ENCODE data around the gene SLC25A17.

Gene SLC25A17

DNA sequence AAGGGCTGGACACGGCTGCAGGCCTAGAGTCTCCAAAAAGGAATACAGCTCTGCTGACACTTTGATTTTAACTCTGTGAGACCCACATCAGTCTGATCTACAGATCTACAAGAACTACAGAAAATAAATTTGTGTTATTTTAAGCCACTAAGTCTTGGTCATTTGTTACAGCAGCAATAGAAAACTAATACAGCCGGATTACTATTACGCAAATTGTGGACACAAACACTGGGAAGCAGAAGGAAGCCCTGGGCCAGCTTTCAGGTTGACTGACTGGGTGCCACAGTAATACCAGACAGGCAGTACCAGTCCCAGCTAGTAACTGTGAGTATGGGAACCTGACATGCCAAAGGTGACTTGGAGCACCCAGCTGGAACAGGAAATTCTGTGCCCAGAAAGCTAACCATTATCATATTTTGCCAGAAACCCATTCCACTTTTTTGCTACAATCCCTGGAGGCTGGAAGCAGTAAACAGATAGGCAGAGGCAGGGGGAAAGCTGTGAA is 13.4 kb downstream of the SLC25A17 start:
- TF ChIP-seq, protein P1, sequence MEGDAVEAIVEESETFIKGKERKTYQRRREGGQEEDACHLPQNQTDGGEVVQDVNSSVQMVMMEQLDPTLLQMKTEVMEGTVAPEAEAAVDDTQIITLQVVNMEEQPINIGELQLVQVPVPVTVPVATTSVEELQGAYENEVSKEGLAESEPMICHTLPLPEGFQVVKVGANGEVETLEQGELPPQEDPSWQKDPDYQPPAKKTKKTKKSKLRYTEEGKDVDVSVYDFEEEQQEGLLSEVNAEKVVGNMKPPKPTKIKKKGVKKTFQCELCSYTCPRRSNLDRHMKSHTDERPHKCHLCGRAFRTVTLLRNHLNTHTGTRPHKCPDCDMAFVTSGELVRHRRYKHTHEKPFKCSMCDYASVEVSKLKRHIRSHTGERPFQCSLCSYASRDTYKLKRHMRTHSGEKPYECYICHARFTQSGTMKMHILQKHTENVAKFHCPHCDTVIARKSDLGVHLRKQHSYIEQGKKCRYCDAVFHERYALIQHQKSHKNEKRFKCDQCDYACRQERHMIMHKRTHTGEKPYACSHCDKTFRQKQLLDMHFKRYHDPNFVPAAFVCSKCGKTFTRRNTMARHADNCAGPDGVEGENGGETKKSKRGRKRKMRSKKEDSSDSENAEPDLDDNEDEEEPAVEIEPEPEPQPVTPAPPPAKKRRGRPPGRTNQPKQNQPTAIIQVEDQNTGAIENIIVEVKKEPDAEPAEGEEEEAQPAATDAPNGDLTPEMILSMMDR (conservative IDR thresholded peaks at IDR 0.05; ENCODE audit: control insufficient read depth, insufficient read depth, low read depth, low read length): no peak
- DNase-seq (ENCODE audit: low read depth): no peak
- no peak overlapping the region for H3K4me3 ChIP-seq (ENCODE audit: control insufficient read depth, low read depth, low read length)

DNA sequence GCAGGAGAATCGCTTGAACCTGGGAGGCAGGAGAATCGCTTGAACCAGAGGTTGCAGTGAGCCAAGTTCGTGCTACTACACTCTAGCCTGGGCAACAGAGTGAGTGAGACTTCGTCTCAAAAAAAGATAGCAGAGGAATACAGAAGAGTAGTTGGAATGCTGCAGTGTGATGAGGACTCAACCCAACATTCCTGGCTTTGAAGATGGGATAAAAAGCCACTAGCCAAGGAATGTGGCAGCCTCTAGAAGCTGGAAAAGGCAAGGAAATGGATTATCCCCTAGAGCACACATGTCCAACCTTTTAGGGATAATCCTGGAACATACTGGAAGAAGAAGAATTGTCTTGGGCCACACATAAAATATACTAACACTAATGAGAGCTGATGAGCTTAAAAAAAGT is 13.9 kb downstream of the SLC25A17 start:
- TF ChIP-seq, protein P1 (conservative IDR thresholded peaks at IDR 0.05; ENCODE audit: control insufficient read depth, insufficient read depth, low read depth, low read length): no peak
- no peak for DNase-seq (ENCODE audit: low read depth)
- H3K4me3 ChIP-seq (ENCODE audit: control insufficient read depth, low read depth, low read length): no peak overlapping the region

GRCh38 chr22:40803321-40803720 is 15.8 kb downstream of the SLC25A17 start:
- no peak overlapping the region for H3K4me3 ChIP-seq (ENCODE audit: control insufficient read depth, low read depth, low read length)
- TF ChIP-seq, protein P1 (conservative IDR thresholded peaks at IDR 0.05; ENCODE audit: control insufficient read depth, insufficient read depth, low read depth, low read length): no peak

GRCh38 chr22:40799008-40799407 is 20.1 kb downstream of the SLC25A17 start:
- TF ChIP-seq, protein P1 (conservative IDR thresholded peaks at IDR 0.05; ENCODE audit: control insufficient read depth, insufficient read depth, low read depth, low read length): no peak
- H3K4me3 ChIP-seq (ENCODE audit: control insufficient read depth, low read depth, low read length): no peak overlapping the region
- DNase-seq (ENCODE audit: low read depth): no peak

More at GRCh38 chr22:40803321-40803720, 15.8 kb downstream of the SLC25A17 start:
- DNase-seq (ENCODE audit: low read depth): no peak

GRCh38 chr22:40797427-40797826 is 21.7 kb downstream of the SLC25A17 start:
- TF ChIP-seq, protein P1 (conservative IDR thresholded peaks at IDR 0.05; ENCODE audit: control insufficient read depth, insufficient read depth, low read depth, low read length): no peak
- no peak overlapping the region for H3K4me3 ChIP-seq (ENCODE audit: control insufficient read depth, low read depth, low read length)
- DNase-seq (ENCODE audit: low read depth): peak; percentile 52

DNA sequence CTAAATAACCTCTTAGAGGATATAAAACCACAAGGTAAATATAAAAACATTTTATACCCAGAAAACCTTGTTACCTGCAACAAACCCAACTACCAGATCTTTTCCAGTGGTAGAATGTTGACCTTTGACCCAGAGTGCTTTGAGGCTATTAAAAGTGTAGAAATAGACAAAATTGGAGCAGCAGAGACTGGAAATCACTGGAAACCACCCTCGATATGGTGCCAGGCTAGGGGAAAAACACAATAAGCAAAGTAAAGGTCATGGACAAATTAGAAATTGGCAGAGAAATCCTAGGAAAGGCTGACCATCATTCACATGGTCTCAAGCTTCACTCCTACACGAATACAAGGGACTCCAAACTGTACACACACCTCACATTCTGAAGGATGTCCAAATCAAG is 26.7 kb downstream of the SLC25A17 start:
- DNase-seq (ENCODE audit: low read depth): no peak
- TF ChIP-seq, protein P1 (conservative IDR thresholded peaks at IDR 0.05; ENCODE audit: control insufficient read depth, insufficient read depth, low read depth, low read length): no peak

DNA sequence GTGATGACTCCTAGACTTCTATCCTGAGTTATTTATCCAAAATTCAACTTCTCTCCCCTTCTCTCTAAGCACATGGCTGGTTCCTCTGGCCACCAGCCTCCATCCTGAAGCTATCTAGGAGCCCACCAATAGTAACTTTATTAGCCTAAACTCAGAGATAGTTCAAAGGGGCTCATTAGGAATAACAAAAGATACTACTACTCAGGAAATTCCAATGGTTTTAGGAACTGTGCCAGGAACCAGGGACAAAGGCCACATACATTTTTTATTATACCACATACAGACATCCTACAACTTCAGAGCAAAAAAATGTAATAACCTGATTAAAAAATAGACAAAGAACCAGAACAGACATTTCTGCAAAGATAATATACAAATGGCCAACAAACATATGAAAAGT is 27.9 kb downstream of the SLC25A17 start:
- H3K4me3 ChIP-seq (ENCODE audit: control insufficient read depth, low read depth, low read length): no peak overlapping the region
- TF ChIP-seq, protein P1 (conservative IDR thresholded peaks at IDR 0.05; ENCODE audit: control insufficient read depth, insufficient read depth, low read depth, low read length): no peak
- no peak for DNase-seq (ENCODE audit: low read depth)

More for the DNA sequence above, 26.7 kb downstream of the SLC25A17 start:
- H3K4me3 ChIP-seq (ENCODE audit: control insufficient read depth, low read depth, low read length): no peak overlapping the region

All from fibroblast of mammary gland (primary cell).